Activated CD4-positive, alpha-beta T cell treated with anti-CD3 and anti-CD28 coated beads for 36 hours (primary cell): ENCODE data around the gene F10. TPM values are rescaled to one million over a fixed set of nuclear protein-coding genes. Genes with fewer than 3 reads are reported as not detected.

Experiments used
- ATAC-seq: fragments of 200-7000 bp; cut with Tn5 transposase; one replicate; pipeline ENCODE4 v1.10.0; 2021; ENCODE audit warnings: mild to moderate bottlenecking, moderate library complexity
- CTCF ChIA-PET: fragments of 350-600 bp; sonication (Branson Sonifier 250); formaldehyde crosslinking; loops from one replicate; lab custom pipeline; 2021; ENCODE audit warnings: antibody characterized with exemption; lab: Charles Lee
- POLR2A ChIA-PET: fragments of 350-600 bp; sonication (Branson Sonifier 250); formaldehyde crosslinking; loops from one replicate; lab custom pipeline; 2021; ENCODE audit warnings: antibody characterized with exemption, inconsistent platforms; lab: Charles Lee
- DNase-seq: peaks from one replicate; pipeline ENCODE4 v3.0.0-alpha.2; 2020
- H3K27ac Mint-ChIP-seq: one replicate; pipeline ENCODE4 v1.8.0; 2021; ENCODE audit warnings: mixed read lengths
- H3K27me3 Mint-ChIP-seq: one replicate; pipeline ENCODE4 v1.8.0; 2021; ENCODE audit warnings: mixed read lengths
- H3K36me3 Mint-ChIP-seq: one replicate; pipeline ENCODE4 v1.8.0; 2021; ENCODE audit warnings: low read depth, mixed read lengths
- H3K4me1 Mint-ChIP-seq: one replicate; pipeline ENCODE4 v1.8.0; 2021; ENCODE audit warnings: mixed read lengths
- H3K4me3 Mint-ChIP-seq: one replicate; pipeline ENCODE4 v1.8.0; 2021; ENCODE audit warnings: mild to moderate bottlenecking, moderate library complexity, mixed read lengths
- H3K9me3 Mint-ChIP-seq: one replicate; pipeline ENCODE4 v1.8.0; 2021; ENCODE audit warnings: low read depth, mixed read lengths
- intact Hi-C, 2 experiments: fragments of 100-400 bp; cut with DNase I in 1 of 2; cut with micrococcal nuclease in 1 of 2; formaldehyde crosslinking; loops; one replicate each; pipeline versions ENCODE4 v1.14.2 to v1.15.1; 2022 to 2024; cut with DNase I, micrococcal nuclease
- total RNA-seq, 2 experiments: library from RNA; stranded (reverse); gene quantifications; one replicate each; pipeline ENCODE4 v1.2.3, GENCODE V29; 2021

F10 gene
- total RNA-seq, 2 experiments from 2014 or later: not detected

GRCh38 chr13:113166266-113166665 lies 43.7 kb downstream of the F10 start:
- ChIA-PET POLR2A (no interaction called here), CTCF (interaction anchor here (1.2 kb wide), 1 partner anchor 17 kb away, joined by 3 read pairs; no protein-coding TSS in a partner anchor)
- no peaks in the 10 kb centered on the region for H3K27me3 Mint-ChIP-seq
- DNase-seq: peak; percentile 30
- peaks cover 21% of the 10 kb centered on the region for H3K4me1 Mint-ChIP-seq
- intact Hi-C loops: no loop called here
- peaks cover 28% of the 10 kb centered on the region for H3K36me3 Mint-ChIP-seq
- no peak overlapping the region for H3K4me3 Mint-ChIP-seq
- H3K27ac Mint-ChIP-seq: no peak overlapping the region
- ATAC-seq: peak; percentile 57
- peaks cover 2% of the 10 kb centered on the region for H3K9me3 Mint-ChIP-seq

- DNase-seq: no peak
- ChIA-PET CTCF (no interaction called here), POLR2A (no interaction called here)
- no peak overlapping the region for H3K4me3 Mint-ChIP-seq
- intact Hi-C loops: no loop called here
- no peak overlapping the region for H3K27ac Mint-ChIP-seq
- peaks cover 32% of the 10 kb centered on the region for H3K36me3 Mint-ChIP-seq
- peaks cover 2% of the 10 kb centered on the region for H3K9me3 Mint-ChIP-seq
- peaks cover 19% of the 10 kb centered on the region for H3K4me1 Mint-ChIP-seq
- ATAC-seq: no peak
- no peaks in the 10 kb centered on the region for H3K27me3 Mint-ChIP-seq
These were observed 44.1 kb downstream of the F10 start for GRCh38 chr13:113166681-113167080.

GRCh38 chr13:113167155-113167554 lies 44.6 kb downstream of the F10 start:
- no peaks in the 10 kb centered on the region for H3K27me3 Mint-ChIP-seq
- ChIA-PET POLR2A (no interaction called here), CTCF (no interaction called here)
- intact Hi-C loops: no loop called here
- H3K36me3 Mint-ChIP-seq: peaks cover 34% of the 10 kb centered on the region
- DNase-seq (no peak), ATAC-seq (no peak)
- peaks cover 19% of the 10 kb centered on the region for H3K4me1 Mint-ChIP-seq
- H3K4me3 Mint-ChIP-seq: no peak overlapping the region
- peaks cover 2% of the 10 kb centered on the region for H3K9me3 Mint-ChIP-seq
- H3K27ac Mint-ChIP-seq: no peak overlapping the region

GRCh38 chr13:113167575-113167974 lies 45.0 kb downstream of the F10 start:
- H3K4me3 Mint-ChIP-seq: no peak overlapping the region
- H3K27ac Mint-ChIP-seq: no peak overlapping the region
- POLR2A ChIA-PET: no interaction called here

GRCh38 chr13:113168211-113168610 lies 45.6 kb downstream of the F10 start:
- CTCF ChIA-PET: no interaction called here
- H3K27ac Mint-ChIP-seq: no peak overlapping the region

More at GRCh38 chr13:113167575-113167974, 45.0 kb downstream of the F10 start:
- intact Hi-C loops: no loop called here
- CTCF ChIA-PET: no interaction called here
- peaks cover 2% of the 10 kb centered on the region for H3K9me3 Mint-ChIP-seq
- no peaks in the 10 kb centered on the region for H3K27me3 Mint-ChIP-seq
- H3K4me1 Mint-ChIP-seq: peaks cover 19% of the 10 kb centered on the region
- DNase-seq: no peak
- ATAC-seq: no peak
- peaks cover 35% of the 10 kb centered on the region for H3K36me3 Mint-ChIP-seq

GRCh38 chr13:113169277-113170272 lies 47.0 kb downstream of the F10 start:
- POLR2A ChIA-PET: interaction anchor here (0.7 kb wide), 1 partner anchor 60 kb away, joined by 4 read pairs; no protein-coding TSS in a partner anchor
- no peak for ATAC-seq
- Mint-ChIP-seq H3K36me3 (peaks cover 43% of the 10 kb centered on the region), H3K4me3 (no peak overlapping the region), H3K27ac (no peak overlapping the region), H3K9me3 (peaks cover 2% of the 10 kb centered on the region), H3K27me3 (no peaks in the 10 kb centered on the region), H3K4me1 (peaks cover 17% of the 10 kb centered on the region)
- intact Hi-C loops: no loop called here
- CTCF ChIA-PET: interaction anchor here (1.2 kb wide), 1 partner anchor 9 kb away, joined by 3 read pairs; no protein-coding TSS in a partner anchor
- DNase-seq: no peak

More at GRCh38 chr13:113168211-113168610, 45.6 kb downstream of the F10 start:
- Mint-ChIP-seq H3K4me1 (peaks cover 19% of the 10 kb centered on the region), H3K36me3 (peaks cover 38% of the 10 kb centered on the region), H3K4me3 (no peak overlapping the region), H3K9me3 (peaks cover 2% of the 10 kb centered on the region), H3K27me3 (no peaks in the 10 kb centered on the region)
- intact Hi-C loops: no loop called here
- POLR2A ChIA-PET: no interaction called here
- DNase-seq (no peak), ATAC-seq (no peak)

- intact Hi-C loops: no loop called here
- DNase-seq (no peak), ATAC-seq (no peak)
- no peak overlapping the region for H3K27ac Mint-ChIP-seq
- no peaks in the 10 kb centered on the region for H3K27me3 Mint-ChIP-seq
- ChIA-PET POLR2A (no interaction called here), CTCF (no interaction called here)
- peaks cover 14% of the 10 kb centered on the region for H3K4me1 Mint-ChIP-seq
- H3K9me3 Mint-ChIP-seq: peaks cover 2% of the 10 kb centered on the region
- no peak overlapping the region for H3K4me3 Mint-ChIP-seq
- H3K36me3 Mint-ChIP-seq: peaks cover 50% of the 10 kb centered on the region
These were observed 47.9 kb downstream of the F10 start for GRCh38 chr13:113170511-113170910.

GRCh38 chr13:113171250-113172125 lies 48.9 kb downstream of the F10 start:
- intact Hi-C loops: no loop called here
- H3K36me3 Mint-ChIP-seq: peaks cover 58% of the 10 kb centered on the region
- peaks cover 2% of the 10 kb centered on the region for H3K9me3 Mint-ChIP-seq

GRCh38 chr13:113172419-113172926 lies 49.9 kb downstream of the F10 start:
- no peak for ATAC-seq
- CTCF ChIA-PET: no interaction called here
- peaks cover 2% of the 10 kb centered on the region for H3K9me3 Mint-ChIP-seq
- POLR2A ChIA-PET: no interaction called here
- no peak overlapping the region for H3K4me3 Mint-ChIP-seq
- no peaks in the 10 kb centered on the region for H3K27me3 Mint-ChIP-seq
- H3K27ac Mint-ChIP-seq: no peak overlapping the region
- DNase-seq: no peak
- H3K4me1 Mint-ChIP-seq: peaks cover 7% of the 10 kb centered on the region
- intact Hi-C loops: no loop called here
- H3K36me3 Mint-ChIP-seq: peaks cover 55% of the 10 kb centered on the region

More at GRCh38 chr13:113171250-113172125, 48.9 kb downstream of the F10 start:
- ATAC-seq: no peak
- H3K27ac Mint-ChIP-seq: no peak overlapping the region
- peaks cover 11% of the 10 kb centered on the region for H3K4me1 Mint-ChIP-seq
- no peak overlapping the region for H3K4me3 Mint-ChIP-seq
- H3K27me3 Mint-ChIP-seq: no peaks in the 10 kb centered on the region
- POLR2A ChIA-PET: no interaction called here
- CTCF ChIA-PET: no interaction called here
- no peak for DNase-seq

GRCh38 chr13:113176280-113176679 lies 53.7 kb downstream of the F10 start:
- intact Hi-C loops: no loop called here
- CTCF ChIA-PET: interaction anchor here (0.9 to 1.0 kb wide), 2 partner anchors 12 to 14 kb away, joined by 3 read pairs; no protein-coding TSS in a partner anchor
- H3K27ac Mint-ChIP-seq: peak overlapping the region; percentile 87
- H3K27me3 Mint-ChIP-seq: no peaks in the 10 kb centered on the region
- POLR2A ChIA-PET: no interaction called here
- no peak overlapping the region for H3K4me3 Mint-ChIP-seq
- peak; percentile 53 for DNase-seq
- peak; percentile 66 for ATAC-seq
- no peaks in the 10 kb centered on the region for H3K9me3 Mint-ChIP-seq
- peaks cover 10% of the 10 kb centered on the region for H3K4me1 Mint-ChIP-seq
- peaks cover 67% of the 10 kb centered on the region for H3K36me3 Mint-ChIP-seq

- ChIA-PET POLR2A (no interaction called here), CTCF (no interaction called here)
- Mint-ChIP-seq H3K36me3 (peaks cover 66% of the 10 kb centered on the region), H3K27me3 (no peaks in the 10 kb centered on the region), H3K27ac (no peak overlapping the region), H3K4me1 (peaks cover 10% of the 10 kb centered on the region), H3K9me3 (no peaks in the 10 kb centered on the region), H3K4me3 (no peak overlapping the region)
- intact Hi-C loops: no loop called here
- DNase-seq (no peak), ATAC-seq (no peak)
These were observed 54.2 kb downstream of the F10 start for GRCh38 chr13:113176822-113177221.
